GM18873 (cell line): ENCODE measurements around the gene SCGB1D4.

Source experiments
- ATAC-seq: cut with Tn5 transposase; IDR thresholded peaks from one replicate; pipeline ENCODE4 v1.9.1; 2021; ENCODE audit warnings: mild to moderate bottlenecking, moderate library complexity, moderate number of reproducible peaks; ENCODE audit not compliant: unreplicated experiment, low FRiP score

Gene SCGB1D4

DNA sequence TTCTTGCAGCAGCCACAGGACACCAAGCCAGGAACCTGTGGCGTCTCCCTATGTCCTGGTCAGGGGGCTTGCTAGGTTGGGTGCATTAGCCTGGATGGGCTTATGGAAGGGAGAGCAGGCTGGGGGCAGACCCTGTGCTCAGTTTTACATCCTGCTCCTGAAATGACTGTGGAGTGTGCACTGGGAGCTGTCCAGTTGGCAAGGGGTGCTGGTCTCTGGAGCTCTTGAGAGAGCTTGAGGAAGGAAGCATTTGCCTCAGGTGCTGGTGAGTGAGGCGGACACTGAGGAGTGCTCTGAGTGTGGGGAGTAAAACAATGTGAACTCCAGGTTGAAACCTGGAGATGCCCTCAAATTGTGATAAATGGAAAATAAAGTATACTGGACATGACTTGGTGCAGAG is 3.4 kb downstream of the SCGB1D4 start:
- ATAC-seq = no peak

DNA sequence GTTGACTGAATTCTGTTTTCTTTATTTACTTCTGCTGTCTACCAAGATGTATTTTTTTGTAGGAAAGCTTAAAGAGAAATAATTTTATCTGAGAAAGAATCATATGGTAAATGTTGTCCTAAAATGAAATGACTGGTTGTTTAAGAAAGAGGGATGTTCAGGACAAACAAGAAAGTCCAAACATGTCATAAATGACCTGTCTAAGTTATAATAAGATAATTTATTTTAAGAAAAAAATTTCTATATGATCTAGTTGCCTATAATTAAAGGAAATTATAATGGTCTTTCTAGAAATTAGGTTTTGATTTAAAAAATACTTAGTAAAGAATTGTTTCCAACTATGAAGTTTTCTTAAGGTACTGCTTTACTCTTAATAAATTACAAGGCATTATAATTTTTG is 18.4 kb downstream of the SCGB1D4 start:
- no peak for ATAC-seq

- no peak for ATAC-seq
These were observed 25.0 kb downstream of the SCGB1D4 start for GRCh38 chr11:62273789-62274275.

- no peak for ATAC-seq
These were observed 25.6 kb downstream of the SCGB1D4 start for GRCh38 chr11:62273284-62273683.

DNA sequence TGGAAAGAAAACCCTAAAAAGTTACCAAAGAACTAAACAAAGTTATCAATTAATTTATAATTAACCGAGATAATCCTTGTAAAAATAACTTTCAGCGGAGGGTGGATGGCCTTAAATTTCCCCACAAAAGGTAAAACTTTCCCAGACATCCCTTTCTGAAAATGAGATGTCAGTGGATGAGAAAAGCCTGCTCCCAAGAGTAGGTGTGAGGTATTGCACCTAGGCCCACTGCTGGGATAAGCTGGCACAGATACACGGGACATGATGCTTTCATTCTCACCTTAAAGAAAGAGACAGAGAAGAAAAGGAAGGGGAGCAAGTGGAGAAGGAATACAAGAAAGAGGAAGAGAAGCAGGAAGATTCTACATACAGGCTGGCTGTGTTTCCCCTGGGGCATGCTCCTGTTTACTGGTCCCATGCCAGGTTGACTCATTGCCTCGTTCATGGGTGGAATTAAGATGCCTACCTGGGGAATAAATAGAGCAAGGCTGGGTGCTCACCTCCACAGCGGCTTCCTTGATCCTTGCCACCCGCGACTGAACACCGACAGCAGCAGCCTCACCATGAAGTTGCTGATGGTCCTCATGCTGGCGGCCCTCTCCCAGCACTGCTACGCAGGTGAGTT is 29.1 kb downstream of the SCGB1D4 start, which contains the start of gene SCGB2A2:
Gene SCGB2A2, plus strand, starts transcription at position 505 of the 625 bp plus-strand sequence. Its CDS starts 59 bp downstream, at position 564.
- ATAC-seq = no peak

GRCh38 chr11:62267576-62267975 is 31.3 kb downstream of the SCGB1D4 start:
- no peak for ATAC-seq

DNA sequence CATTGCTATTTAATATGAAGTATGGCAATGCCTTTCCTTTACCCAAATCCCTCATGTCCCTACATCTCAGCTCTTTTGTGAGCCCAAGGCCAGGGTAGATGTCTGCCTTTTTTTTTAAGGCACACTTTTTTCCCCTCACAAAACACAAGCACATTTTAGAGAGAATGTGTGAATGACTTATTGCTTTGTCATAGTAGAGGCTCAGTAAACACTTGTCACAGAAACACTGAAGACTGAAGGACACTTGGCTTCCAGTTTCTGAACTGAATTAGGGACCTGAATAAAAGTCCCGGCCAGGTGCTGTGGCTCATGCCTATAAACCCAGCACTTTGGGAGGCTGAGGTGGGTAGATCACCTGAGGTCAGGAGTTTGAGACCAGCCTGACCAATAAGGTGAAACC is 31.8 kb downstream of the SCGB1D4 start:
- ATAC-seq = no peak

DNA sequence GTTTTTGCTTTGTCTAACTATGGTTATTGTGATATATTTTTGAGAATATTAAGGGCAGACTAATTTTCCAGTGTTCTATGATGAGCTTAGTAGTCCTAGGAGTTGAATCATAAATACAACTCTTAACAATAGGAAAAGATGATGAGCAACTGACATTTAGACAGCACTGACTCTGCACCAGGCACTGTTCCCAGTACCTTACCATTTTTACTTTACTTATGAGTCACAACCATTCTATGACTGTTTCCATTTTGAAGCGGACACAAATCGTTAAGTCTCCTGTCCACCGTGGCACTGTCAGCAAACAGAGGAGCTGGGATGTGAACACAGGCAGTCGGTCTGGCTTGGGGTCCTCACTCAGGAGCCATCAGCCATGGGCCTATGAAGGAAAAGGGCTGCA is 32.3 kb downstream of the SCGB1D4 start:
- no peak for ATAC-seq

GRCh38 chr11:62264004-62264403 is 34.9 kb downstream of the SCGB1D4 start:
- ATAC-seq = no peak

GRCh38 chr11:62260261-62260953 is 38.5 kb downstream of the SCGB1D4 start:
- ATAC-seq = no peak

- ATAC-seq = no peak
These were observed 42.6 kb downstream of the SCGB1D4 start for GRCh38 chr11:62256281-62256680.

GRCh38 chr11:62253999-62254542 is 44.8 kb downstream of the SCGB1D4 start:
- ATAC-seq = no peak

- no peak for ATAC-seq
These were observed 47.2 kb downstream of the SCGB1D4 start for GRCh38 chr11:62251698-62252097.
